Panc1 (cell line): ENCODE results near the gene NR1H4.

Experiments used
- CTCF ChIP-seq: fragments of 450-650 bp; IDR thresholded peaks from 2 replicates; pipeline ENCODE4 v1.5.1; 2017; ENCODE audit warnings: mild to moderate bottlenecking
- POLR2AphosphoS5 ChIP-seq: IDR thresholded peaks from 2 replicates; pipeline ENCODE4 v1.6.1; 2012; ENCODE audit warnings: mild to moderate bottlenecking, low read depth, low read length, moderate library complexity
- SIN3A ChIP-seq: IDR thresholded peaks from 2 replicates; pipeline ENCODE4 v1.6.1; 2012; ENCODE audit warnings: low read depth, mild to moderate bottlenecking, low read length, moderate library complexity, borderline replicate concordance; ENCODE audit not compliant: insufficient read depth
- TCF7L2 ChIP-seq: IDR thresholded peaks from 2 replicates; pipeline ENCODE4 v1.6.1; 2011; ENCODE audit warnings: mild to moderate bottlenecking, low read depth, low read length, inconsistent platforms

- TF ChIP-seq CTCF (no peak), POLR2AphosphoS5 (no peak), TCF7L2 (no peak), SIN3A (no peak)
Measured at GRCh38 chr12:100533376-100533775, 59.7 kb downstream of the NR1H4 start.
